Neural cell (in vitro differentiated cells): Measurements from ENCODE around the gene OTUB2. TPM values are rescaled to one million over a fixed set of nuclear protein-coding genes. Genes with fewer than 3 reads are reported as not detected.

Experiments
- H2AFZ ChIP-seq: fragments of 200-600, 300-800 bp; sonication (generic), shearing (Covaris generic); 2 replicates; pipeline ENCODE4 v1.6.0; 2014; ENCODE audit warnings: low read depth, mild to moderate bottlenecking, antibody characterized with exemption, low read length, moderate library complexity
- H3F3A ChIP-seq: fragments of 200-600 bp; shearing (Covaris generic); 2 replicates; pipeline ENCODE4 v1.6.1; 2016; ENCODE audit warnings: mild to moderate bottlenecking, moderate library complexity, mixed read lengths, antibody characterized with exemption, low read length; ENCODE audit not compliant: insufficient read depth, poor library complexity, severe bottlenecking
- H3K27ac ChIP-seq: fragments of 200-600, 300-800 bp; sonication (generic), shearing (Covaris generic); 2 replicates; pipeline ENCODE4 v1.5.1; 2014; ENCODE audit warnings: mild to moderate bottlenecking, low read length, moderate library complexity
- H3K27me3 ChIP-seq: fragments of 300-800, 200-600 bp; sonication (generic), shearing (Covaris generic); 2 replicates; pipeline ENCODE4 v1.6.0; 2014; ENCODE audit warnings: mild to moderate bottlenecking, low read depth, low read length, moderate library complexity; ENCODE audit not compliant: insufficient read depth
- H3K36me3 ChIP-seq: fragments of 300-800, 200-600 bp; sonication (generic), shearing (Covaris generic); 2 replicates; pipeline ENCODE4 v1.5.1; 2014; ENCODE audit warnings: mild to moderate bottlenecking, antibody characterized with exemption, low read length, moderate library complexity; ENCODE audit not compliant: insufficient read depth
- H3K4me2 ChIP-seq: fragments of 300-800, 200-600 bp; sonication (generic), shearing (Covaris generic); 2 replicates; pipeline ENCODE4 v1.6.0; 2014; ENCODE audit warnings: mild to moderate bottlenecking, low read length
- H3K4me3 ChIP-seq: fragments of 300-800, 200-600 bp; sonication (generic), shearing (Covaris generic); 2 replicates; pipeline ENCODE4 v1.5.1; 2014; ENCODE audit warnings: mild to moderate bottlenecking, low read length, moderate library complexity
- H3K79me2 ChIP-seq: fragments of 200-600 bp; shearing (Covaris generic); replicated peaks from 2 replicates; pipeline ENCODE4 v1.6.0; 2014; ENCODE audit warnings: mild to moderate bottlenecking, low read length, moderate library complexity; ENCODE audit not compliant: insufficient read depth
- H3K9ac ChIP-seq: fragments of 300-800, 200-600 bp; sonication (generic), shearing (Covaris generic); 2 replicates; pipeline ENCODE4 v1.6.1; 2016; ENCODE audit warnings: mild to moderate bottlenecking, low read length, mixed read lengths
- H3K9me2 ChIP-seq: fragments of 200-600 bp; shearing (Covaris generic); 2 replicates; pipeline ENCODE4 v1.6.1; 2016; ENCODE audit warnings: mild to moderate bottlenecking, low read length, mixed read lengths; ENCODE audit not compliant: insufficient read depth
- H3K9me3 ChIP-seq: fragments of 200-600, 300-800 bp; sonication (generic), shearing (Covaris generic); 2 replicates; pipeline ENCODE4 v1.6.1; 2016; ENCODE audit warnings: mild to moderate bottlenecking, mixed run types, low read length, moderate library complexity, mixed read lengths
- H4K20me1 ChIP-seq: fragments of 200-600 bp; shearing (Covaris generic); 2 replicates; pipeline ENCODE4 v1.6.1; 2016; ENCODE audit warnings: mild to moderate bottlenecking, mixed run types; ENCODE audit not compliant: insufficient read depth
- EP300 ChIP-seq: fragments of 450-650 bp; conservative IDR thresholded peaks from 2 replicates; pipeline ENCODE4 v1.6.1; 2014; ENCODE audit warnings: antibody characterized with exemption, mild to moderate bottlenecking, moderate library complexity; ENCODE audit not compliant: poor library complexity, severe bottlenecking
- EZH2 ChIP-seq: fragments of 200-600, 300-800 bp; shearing (Covaris generic), sonication (generic); IDR thresholded peaks from 2 replicates; pipeline ENCODE4 v1.6.1; 2014; ENCODE audit warnings: antibody characterized with exemption, low read length, borderline replicate concordance, mild to moderate bottlenecking; ENCODE audit not compliant: insufficient read depth, poor library complexity, severe bottlenecking
- MXI1 ChIP-seq: fragments of 450-650 bp; conservative IDR thresholded peaks from 2 replicates; pipeline ENCODE4 v1.6.1; 2014; ENCODE audit warnings: antibody characterized with exemption, mild to moderate bottlenecking; ENCODE audit not compliant: poor library complexity, severe bottlenecking
- POLR2AphosphoS5 ChIP-seq: IDR thresholded peaks from 2 replicates; pipeline ENCODE4 v1.6.1; 2012
- RAD21 ChIP-seq: fragments of 450-650 bp; conservative IDR thresholded peaks from 2 replicates; pipeline ENCODE4 v1.6.1; 2014; ENCODE audit warnings: antibody characterized with exemption, mild to moderate bottlenecking, moderate library complexity
- REST ChIP-seq: IDR thresholded peaks from 2 replicates; pipeline ENCODE4 v1.6.1; 2012; ENCODE audit warnings: borderline replicate concordance
- SMC3 ChIP-seq: fragments of 450-650 bp; conservative IDR thresholded peaks from 2 replicates; pipeline ENCODE4 v1.6.1; 2014; ENCODE audit warnings: antibody characterized with exemption, mild to moderate bottlenecking, moderate library complexity; ENCODE audit not compliant: poor library complexity
- polyA plus RNA-seq: library from polyadenylated mRNA; depleted of rRNA; stranded (reverse); fragments of >200 nt; gene quantifications from 2 replicates; pipeline ENCODE4 v1.2.3, GENCODE V29; 2014

The OTUB2 gene
- polyA plus RNA-seq, 1 donor from 2014 or later = 2.5 TPM

GRCh38 chr14:94077823-94078222 lies 51.7 kb downstream of the OTUB2 start:
- peak overlapping the region; percentile 50 for H3K4me2 ChIP-seq
- H3K27me3 ChIP-seq = no peaks in the 10 kb centered on the region
- H2AFZ ChIP-seq = no peak overlapping the region
- H3K27ac ChIP-seq = no peak overlapping the region
- no peaks in the 10 kb centered on the region for H3K9me3 ChIP-seq
- no peaks in the 10 kb centered on the region for H3F3A ChIP-seq
- peaks cover 15% of the 10 kb centered on the region for H3K36me3 ChIP-seq
- no peaks in the 10 kb centered on the region for H4K20me1 ChIP-seq
- H3K4me3 ChIP-seq = peak overlapping the region; percentile 91
- TF ChIP-seq EZH2 (no peak), EP300 (no peak), RAD21 (no peak), POLR2AphosphoS5 (no peak), MXI1 (no peak)
- H3K79me2 ChIP-seq = peaks cover 84% of the 10 kb centered on the region
- no peak overlapping the region for H3K9ac ChIP-seq
- no peaks in the 10 kb centered on the region for H3K9me2 ChIP-seq

DNA sequence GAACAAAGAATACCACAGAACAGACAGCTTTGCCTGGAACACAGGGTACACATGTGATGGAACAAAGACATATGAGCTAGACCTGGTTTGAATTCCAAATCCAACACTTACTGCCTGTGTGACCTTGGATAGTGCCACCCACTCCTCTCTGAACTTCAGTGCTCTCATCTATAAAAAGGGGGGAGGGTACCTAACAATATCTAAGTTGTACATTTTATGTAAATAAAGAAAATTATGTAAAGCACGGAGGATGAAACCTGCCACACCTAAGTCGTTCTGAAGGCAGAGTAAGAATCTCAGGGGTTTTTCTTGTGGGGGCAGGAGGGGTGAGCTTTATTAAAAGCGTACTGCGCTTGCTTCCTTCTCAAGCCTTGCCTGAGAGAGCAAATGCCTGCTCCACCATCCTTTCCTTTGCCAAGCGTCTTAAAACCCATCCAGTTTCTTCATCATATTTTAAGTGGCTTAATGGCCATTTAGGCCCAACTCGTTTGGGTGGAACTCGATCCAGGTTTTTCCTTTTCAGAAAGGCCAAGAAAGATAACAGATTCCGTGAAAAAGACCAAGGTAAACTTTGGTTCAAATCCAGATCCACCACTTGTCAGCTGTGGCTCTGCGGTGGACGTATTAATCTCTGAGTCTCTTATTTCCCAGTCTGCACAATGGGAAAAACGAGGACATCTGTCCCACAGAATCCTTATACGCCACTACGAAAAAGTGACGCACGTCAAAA lies 53.9 kb downstream of the OTUB2 start:
- Histone ChIP-seq H3K9me3 (no peaks in the 10 kb centered on the region), H3K4me3 (peak overlapping the region; percentile 91), H4K20me1 (no peaks in the 10 kb centered on the region), H3K27me3 (no peaks in the 10 kb centered on the region), H3K36me3 (peaks cover 15% of the 10 kb centered on the region), H3K4me2 (peak overlapping the region; percentile 50), H3K9me2 (no peaks in the 10 kb centered on the region), H3K27ac (peak overlapping the region; percentile 94), H3K9ac (peak overlapping the region; percentile 97), H2AFZ (peak overlapping the region; percentile 58), H3F3A (no peaks in the 10 kb centered on the region), H3K79me2 (peaks cover 62% of the 10 kb centered on the region)
- TF ChIP-seq EZH2 (no peak), SMC3 (no peak), RAD21 (no peak), POLR2AphosphoS5 (no peak), REST (no peak), MXI1 (no peak), EP300 (no peak)
